GM10266 (cell line): ENCODE measurements around the gene COG3.

ENCODE experiments used
- DNase-seq: peaks from one replicate; pipeline ENCODE4 v3.0.0; 2012; ENCODE audit errors: extremely low spot score
- CTCF ChIP-seq: IDR thresholded peaks from 2 replicates; pipeline ENCODE4 v1.5.1; 2012; ENCODE audit warnings: mild to moderate bottlenecking, low read depth; ENCODE audit not compliant: control insufficient read depth, insufficient read depth; ENCODE audit errors: missing control alignments

Gene COG3

GRCh38 chr13:45474584-45475454 lies 10.1 kb downstream of the COG3 start:
- no peak for TF ChIP-seq CTCF
- DNase-seq = no peak

DNA sequence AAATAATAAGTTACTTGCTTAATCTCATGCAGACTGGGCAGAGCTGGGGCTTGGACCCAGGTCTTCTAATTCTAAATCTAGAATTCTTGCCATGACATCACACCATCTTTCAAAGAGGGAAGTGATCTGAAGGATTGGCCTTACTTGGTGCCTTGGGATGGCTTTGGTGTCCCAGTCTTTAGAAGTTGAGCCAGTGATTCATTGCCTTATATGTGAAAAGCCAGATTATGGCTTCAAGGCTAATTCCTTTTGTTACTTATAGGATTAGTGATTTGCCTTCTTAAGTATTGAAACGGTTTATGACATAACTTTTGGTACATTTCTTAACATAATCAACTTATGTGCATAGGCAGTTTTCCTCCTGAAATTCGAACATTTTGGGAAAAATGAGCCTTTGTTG lies 14.9 kb downstream of the COG3 start:
- no peak for DNase-seq
- no peak for TF ChIP-seq CTCF

- DNase-seq = no peak
- TF ChIP-seq CTCF = no peak
Measured at GRCh38 chr13:45481688-45482087, 16.9 kb downstream of the COG3 start.

GRCh38 chr13:45482571-45483173 lies 17.9 kb downstream of the COG3 start:
- DNase-seq = no peak
- TF ChIP-seq CTCF = no peak

DNA sequence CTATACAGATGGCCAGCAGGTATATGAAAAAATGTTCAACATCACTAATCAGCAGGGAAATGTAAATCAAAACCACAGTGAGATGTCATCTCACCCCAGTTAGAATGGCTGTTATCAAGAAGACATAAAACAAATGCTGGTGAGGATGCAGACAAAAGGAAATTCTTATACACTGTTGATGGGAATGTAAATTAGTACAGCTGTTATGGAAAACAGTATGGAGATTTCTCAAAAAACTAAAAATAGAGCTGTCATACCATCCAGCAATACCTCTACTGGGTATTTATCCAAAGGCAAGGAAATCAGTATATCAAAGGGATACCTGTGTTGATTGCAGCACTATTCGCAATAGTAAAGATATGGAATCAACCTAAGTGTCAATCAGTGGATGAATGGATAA lies 22.9 kb downstream of the COG3 start:
- no peak for DNase-seq
- TF ChIP-seq CTCF = no peak

GRCh38 chr13:45490068-45490467 lies 25.3 kb downstream of the COG3 start:
- DNase-seq = no peak
- peak; percentile 36 for TF ChIP-seq CTCF

DNA sequence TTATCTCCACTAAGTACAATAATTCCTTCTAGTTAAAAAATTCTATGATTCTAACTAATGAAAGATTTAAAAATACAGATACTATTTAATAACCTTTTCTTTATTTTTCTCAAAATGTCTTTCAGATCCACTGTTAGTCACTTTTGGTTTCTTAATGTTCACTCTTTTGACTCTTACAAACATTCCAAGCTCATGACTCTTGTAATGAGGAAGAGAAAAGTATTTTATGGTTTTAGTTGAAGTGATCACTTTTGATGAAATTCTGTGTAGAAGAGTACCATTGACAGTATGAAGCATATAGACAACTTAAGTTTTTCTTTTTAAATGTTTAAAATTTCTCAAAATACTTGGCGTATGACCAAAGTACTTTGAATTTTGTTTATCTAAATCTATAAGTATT lies 27.8 kb downstream of the COG3 start:
- no peak for DNase-seq
- no peak for TF ChIP-seq CTCF
